Activated naive CD4-positive, alpha-beta T cell (primary cell): ENCODE data around the gene CCDC92.
A peak's percentile ranks its signal among the peaks of the same experiment; 100 is the strongest.
"Not testable (repeated sequence)": the region's sequence is repeated elsewhere in the genome, so short reads cannot be mapped to it uniquely, and the experiment has no call there.

Experiments
- DNase-seq, 4 experiments: peaks; one replicate each; lab custom pipeline; 2025; lab: John Stamatoyannopoulos, UW

Gene CCDC92

DNA sequence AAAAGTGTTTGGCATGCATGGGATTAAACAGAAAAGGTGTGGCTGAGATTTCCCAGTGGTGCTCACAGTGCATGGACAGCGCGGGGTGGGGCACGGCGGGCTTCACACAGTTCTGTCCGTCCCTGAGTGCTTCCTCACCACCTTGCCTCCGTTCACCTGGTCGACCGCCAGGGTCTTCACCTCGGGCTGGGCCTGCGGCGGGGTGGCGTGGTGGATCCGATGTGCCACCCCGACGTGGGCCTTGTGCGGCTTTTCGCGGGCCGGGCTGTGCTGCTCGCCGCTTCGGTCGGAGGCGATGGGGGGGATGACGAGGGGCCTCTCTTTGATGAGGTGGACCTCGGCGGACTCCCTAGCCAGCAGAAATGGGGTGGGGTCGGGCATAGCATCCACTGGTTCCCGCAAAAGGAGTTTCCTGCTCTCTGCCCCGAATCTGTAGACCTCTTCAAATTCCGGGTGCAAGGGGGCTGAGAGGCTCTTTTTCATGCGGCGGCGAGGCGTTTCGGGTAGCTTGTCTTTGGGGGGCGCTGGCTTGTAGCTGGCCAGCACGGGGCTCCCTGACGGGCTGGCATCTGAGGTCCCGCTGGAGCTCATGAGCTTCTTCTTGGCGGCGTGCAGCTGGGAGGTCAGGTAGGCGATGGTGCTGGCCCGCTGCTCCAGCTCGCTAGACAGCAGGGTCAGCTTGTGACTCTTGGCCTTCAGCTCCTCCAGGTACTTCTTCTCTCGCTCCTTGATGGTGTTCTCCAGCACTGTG, 35.5 kb downstream of the CCDC92 start:
- no peak for DNase-seq

GRCh38 chr12:123936471-123936870, 36.2 kb downstream of the CCDC92 start:
- DNase-seq, result no peak

DNA sequence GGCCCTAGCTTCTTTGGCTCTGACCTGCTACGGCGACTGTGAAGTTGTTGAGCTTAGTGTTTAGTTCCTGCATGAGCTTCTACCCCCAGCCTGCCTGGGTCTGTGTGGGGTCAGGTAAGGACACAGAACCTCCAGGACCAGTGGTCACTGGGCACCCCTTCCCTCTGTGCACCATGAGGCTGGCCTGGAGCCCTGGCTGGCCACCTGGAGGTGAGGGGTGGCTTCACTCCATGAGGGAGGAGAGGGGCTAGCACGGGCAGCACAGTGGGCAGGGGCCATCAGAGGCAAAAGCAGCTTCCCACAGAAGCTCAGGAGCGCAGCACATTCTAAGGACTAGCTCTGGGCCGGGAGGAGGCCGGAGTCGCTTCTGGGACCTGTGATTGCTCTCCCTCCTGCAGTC, 36.7 kb downstream of the CCDC92 start:
- DNase-seq, result no peak

GRCh38 chr12:123934829-123935228, 37.8 kb downstream of the CCDC92 start:
- DNase-seq, result no peak

GRCh38 chr12:123934016-123934620, 38.5 kb downstream of the CCDC92 start:
- DNase-seq, result no peak

DNA sequence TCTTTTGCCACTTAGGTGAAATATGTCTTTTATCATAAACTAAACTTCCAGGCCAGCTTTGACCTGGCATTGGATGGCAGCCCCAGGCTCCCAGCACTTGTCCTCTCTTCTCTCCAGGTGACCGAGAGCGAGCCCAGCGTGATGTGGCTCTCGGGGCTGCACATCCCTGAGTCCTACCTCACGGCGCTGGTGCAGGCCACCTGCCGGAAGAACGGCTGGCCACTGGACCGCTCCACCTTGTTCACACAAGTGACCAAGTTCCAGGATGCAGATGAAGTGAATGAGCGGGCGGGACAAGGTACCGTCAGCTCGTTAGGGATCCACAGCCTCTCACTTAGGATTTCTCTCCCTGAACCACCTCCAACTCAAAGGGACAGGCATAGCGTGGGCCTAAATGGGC, 39.4 kb downstream of the CCDC92 start:
- DNase-seq, result no peak

DNA sequence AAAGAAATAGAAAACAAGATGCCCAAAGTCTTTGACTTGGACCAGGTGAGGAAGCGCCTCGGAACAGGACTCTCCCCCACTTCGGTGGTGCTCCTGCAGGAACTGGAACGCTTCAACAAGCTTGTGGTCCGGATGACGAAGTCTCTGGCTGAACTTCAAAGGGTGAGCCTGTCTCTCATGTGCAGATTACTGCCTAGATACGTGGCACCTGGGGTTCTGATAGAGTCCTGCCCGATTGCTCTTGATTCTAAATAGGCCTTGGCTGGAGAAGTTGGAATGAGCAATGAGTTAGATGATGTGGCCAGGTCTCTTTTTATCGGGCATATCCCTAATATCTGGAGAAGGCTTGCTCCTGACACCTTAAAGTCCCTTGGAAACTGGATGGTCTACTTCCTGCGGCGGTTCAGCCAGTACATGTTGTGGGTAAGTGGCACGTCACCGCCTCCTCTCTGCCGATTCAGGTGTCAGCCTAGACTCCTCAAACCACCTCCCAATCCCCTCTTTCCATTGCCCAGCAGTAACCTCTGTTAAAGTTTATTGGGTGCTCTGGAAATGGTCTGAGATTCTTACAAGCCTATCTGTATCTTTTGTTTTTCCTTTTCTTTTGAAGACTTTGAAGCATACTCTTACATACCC, 40.8 kb downstream of the CCDC92 start:
- peak in 1 of 4 experiments; percentile 27 for DNase-seq

- no peak for DNase-seq
Measured at GRCh38 chr12:123929946-123930583, 42.6 kb downstream of the CCDC92 start.

- DNase-seq, result no peak
Measured at GRCh38 chr12:123928897-123929296, 43.7 kb downstream of the CCDC92 start.

DNA sequence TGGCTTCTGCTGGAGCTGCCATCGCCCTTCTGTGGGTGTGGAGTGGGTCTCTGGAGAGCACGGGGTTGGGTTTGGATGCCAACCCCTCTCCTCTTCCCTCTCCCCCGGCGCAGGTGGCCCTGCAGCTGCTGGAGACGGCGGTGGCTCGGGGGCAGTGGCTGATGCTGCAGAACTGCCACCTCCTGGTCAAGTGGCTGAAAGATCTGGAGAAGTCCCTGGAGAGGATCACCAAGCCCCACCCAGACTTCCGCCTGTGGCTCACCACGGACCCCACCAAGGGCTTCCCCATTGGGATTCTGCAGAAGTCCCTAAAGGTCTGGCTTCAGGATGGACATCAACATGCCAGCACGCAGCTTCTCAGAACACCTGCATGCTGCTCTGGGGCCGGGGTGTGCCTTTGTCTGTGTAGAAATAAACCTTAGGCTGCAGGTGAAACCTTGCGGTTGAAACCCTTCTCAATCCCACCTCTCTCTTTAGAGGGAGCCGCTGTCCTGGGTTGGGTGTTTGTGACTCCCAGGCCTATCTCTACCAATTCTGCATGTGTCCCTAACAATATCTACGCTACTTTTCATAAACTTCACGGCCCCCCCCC, 44.3 kb downstream of the CCDC92 start:
- DNase-seq, result no peak

DNA sequence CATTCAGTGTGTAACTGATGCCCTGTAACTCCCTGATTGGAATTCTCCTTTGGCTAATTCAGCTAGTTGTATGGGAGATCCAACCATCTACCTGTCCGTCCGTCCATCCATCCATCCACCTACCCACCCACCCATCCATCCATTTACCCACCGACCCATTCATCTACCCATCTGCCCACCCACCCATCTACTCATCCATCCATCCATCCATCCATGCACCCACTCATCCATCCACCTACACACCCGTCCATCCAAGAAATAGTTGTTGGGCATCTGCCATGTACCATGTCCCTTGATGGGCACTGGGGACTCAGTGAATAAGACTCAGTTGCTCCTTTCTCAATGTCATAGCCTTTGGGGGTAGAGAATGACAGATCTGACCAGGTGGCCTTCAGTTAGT, 48.1 kb downstream of the CCDC92 start:
- no peak for DNase-seq

DNA sequence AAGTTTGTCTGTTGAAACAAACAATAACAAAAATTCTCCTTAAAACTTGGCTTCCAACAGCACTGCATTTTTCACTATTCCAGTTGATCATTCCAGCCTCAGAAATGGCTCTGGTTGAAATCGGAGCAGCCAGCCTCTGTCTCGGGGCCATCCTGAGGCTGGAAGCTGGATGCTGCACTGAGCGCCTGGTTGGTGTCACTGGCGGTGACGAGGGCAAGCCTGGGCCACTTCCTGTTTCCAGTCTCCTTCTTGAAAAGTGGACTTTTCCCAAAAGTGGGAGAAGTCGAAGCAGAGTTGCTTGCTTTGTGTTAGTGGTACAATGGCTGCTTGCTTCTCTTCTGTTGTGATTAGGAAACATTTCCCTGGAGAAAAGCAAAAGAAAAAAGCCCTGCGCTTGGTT, 48.7 kb downstream of the CCDC92 start:
- DNase-seq, result no peak

DNA sequence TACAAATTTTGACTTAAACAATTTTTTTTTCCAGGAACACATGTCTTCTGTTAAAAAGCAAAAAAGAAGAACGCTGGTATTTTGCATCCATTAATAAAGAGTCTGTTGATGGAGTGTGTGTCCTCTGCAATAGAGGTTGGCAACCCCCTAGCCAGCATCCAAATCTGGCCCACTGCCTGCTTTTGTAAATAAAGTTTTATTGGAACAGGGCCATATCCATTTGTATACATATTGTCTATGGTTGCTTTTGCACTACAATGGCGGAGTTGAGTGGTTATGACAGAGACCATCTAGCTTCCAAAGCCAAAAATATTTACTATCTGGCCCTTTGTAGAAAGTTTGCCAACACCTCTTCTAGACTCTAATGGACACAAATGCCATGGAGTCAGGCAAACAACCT, 49.6 kb downstream of the CCDC92 start:
- no peak for DNase-seq

DNA sequence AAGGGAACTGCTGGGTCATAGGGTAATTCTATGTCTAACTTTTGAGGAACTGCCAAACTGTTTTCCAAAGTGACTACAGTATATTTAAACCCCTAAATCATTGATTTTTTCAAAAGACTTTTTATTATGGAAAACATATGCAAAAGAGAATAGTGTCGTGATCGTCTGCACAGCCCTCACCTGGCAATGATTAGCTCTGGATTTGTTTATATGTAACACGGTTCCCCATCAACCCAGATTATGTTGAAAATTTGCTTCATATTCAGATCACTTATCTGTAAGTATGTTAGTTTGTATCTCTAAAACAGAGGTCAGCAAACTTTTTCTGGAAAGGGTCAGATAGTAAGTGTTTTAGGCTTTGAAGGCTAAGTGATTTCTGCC, 52.7 kb downstream of the CCDC92 start:
- DNase-seq, result no peak

DNA sequence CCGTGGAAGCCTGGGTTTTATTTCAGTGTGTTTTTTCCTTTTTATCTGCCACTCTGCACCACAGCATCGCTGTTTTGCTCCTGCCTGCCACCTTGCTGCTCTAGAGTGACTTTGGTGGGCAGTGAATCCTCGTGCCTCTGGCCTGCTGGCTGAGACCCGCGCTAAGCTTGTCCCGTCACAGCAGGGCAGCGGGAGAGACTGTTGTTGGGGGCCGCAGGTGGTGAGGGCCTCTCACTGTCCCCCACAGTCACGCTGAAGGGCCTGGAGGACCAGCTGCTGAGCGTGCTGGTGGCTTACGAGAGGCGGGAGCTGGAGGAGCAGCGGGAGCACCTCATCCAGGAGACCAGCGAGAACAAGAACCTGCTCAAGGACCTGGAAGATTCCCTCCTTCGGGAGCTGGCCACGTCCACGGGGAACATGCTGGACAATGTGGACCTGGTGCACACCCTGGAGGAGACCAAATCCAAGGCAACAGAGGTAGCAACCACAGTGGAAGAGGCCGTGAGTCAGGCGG, 55.2 kb downstream of the CCDC92 start:
- no peak for DNase-seq

DNA sequence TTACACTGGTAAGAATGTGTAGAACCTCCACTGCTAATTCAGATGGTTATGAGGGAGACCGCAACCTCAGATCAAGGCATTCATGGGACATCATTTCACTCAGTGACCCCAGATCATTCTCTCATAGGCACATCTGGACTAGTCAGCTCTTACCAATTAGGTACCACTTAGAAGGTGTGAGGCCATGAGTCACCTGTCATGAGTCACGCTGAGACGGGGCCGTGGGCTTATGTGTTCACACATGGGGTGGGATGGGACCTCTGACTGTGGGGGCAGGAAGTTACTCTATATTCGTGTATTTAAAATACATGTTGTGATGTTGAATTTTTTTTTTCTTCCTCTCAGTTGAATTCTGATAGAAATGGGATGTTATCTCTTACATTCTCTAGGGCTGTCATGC, 55.9 kb downstream of the CCDC92 start:
- no peak for DNase-seq

GRCh38 chr12:123914726-123915333, 57.8 kb downstream of the CCDC92 start:
- no peak for DNase-seq

- DNase-seq, result no peak
Measured at GRCh38 chr12:123912415-123913380, 59.9 kb downstream of the CCDC92 start.

GRCh38 chr12:123911672-123912409, 60.8 kb downstream of the CCDC92 start:
- not testable (repeated sequence) for DNase-seq

GRCh38 chr12:123910761-123911193, 61.9 kb downstream of the CCDC92 start:
- DNase-seq, result no peak
